Stimulated activated CD4-positive, alpha-beta T cell treated with anti-CD3 and anti-CD28 coated beads, Interleukin-1b, Interleukin-23, amount 100 ng/mL, for 4 hours (primary cell): ENCODE results near the gene CDSN.

Source experiments
- DNase-seq, 2 donors: peaks; one replicate each; pipeline ENCODE4 v3.0.0-alpha.2; 2020; ENCODE audit warnings: low read depth in 2 of 2

The CDSN gene

GRCh38 chr6:31116661-31117385 lies 3.4 kb downstream of the CDSN start:
- no peak for DNase-seq

- DNase-seq: no peak
Observed at GRCh38 chr6:31115941-31116560, 4.2 kb downstream of the CDSN start.

- no peak for DNase-seq
Observed at GRCh38 chr6:31114970-31115849, 5.0 kb downstream of the CDSN start.

- no peak for DNase-seq
Observed at GRCh38 chr6:31114541-31114878, 5.7 kb downstream of the CDSN start, which contains the start of gene PSORS1C1. PSORS1C1 (plus strand) TSS chr6:31114800; CDS start chr6:31129633, 14,833 bp downstream.

- no peak for DNase-seq
Observed at GRCh38 chr6:31113861-31114540, 6.2 kb downstream of the CDSN start.

- DNase-seq: no peak
Observed at GRCh38 chr6:31112478-31112877, 7.8 kb downstream of the CDSN start, which contains the start of gene C6orf15. C6orf15 (minus strand) TSS chr6:31112575; CDS start chr6:31112555, 20 bp downstream.

- DNase-seq: no peak
Observed at GRCh38 chr6:31111712-31112111, 8.5 kb downstream of the CDSN start.

- no peak for DNase-seq
Observed at GRCh38 chr6:31110825-31111582, 9.2 kb downstream of the CDSN start.

GRCh38 chr6:31107052-31107451 lies 13.2 kb downstream of the CDSN start:
- DNase-seq: no peak

- DNase-seq: no peak
Observed at GRCh38 chr6:31103136-31103535, 17.1 kb downstream of the CDSN start.

- no peak for DNase-seq
Observed at GRCh38 chr6:31098449-31098938, 21.8 kb downstream of the CDSN start.

- no peak for DNase-seq
Observed at GRCh38 chr6:31096656-31097055, 23.6 kb downstream of the CDSN start.

GRCh38 chr6:31096215-31096614 lies 24.0 kb downstream of the CDSN start:
- no peak for DNase-seq

GRCh38 chr6:31094389-31094881 lies 25.8 kb downstream of the CDSN start:
- DNase-seq: no peak

GRCh38 chr6:31092769-31093505 lies 27.3 kb downstream of the CDSN start:
- no peak for DNase-seq

GRCh38 chr6:31092238-31092637 lies 28.0 kb downstream of the CDSN start:
- no peak for DNase-seq

GRCh38 chr6:31091680-31092079 lies 28.6 kb downstream of the CDSN start:
- DNase-seq: no peak

- DNase-seq: no peak
Observed at GRCh38 chr6:31090973-31091364, 29.3 kb downstream of the CDSN start.

GRCh38 chr6:31090275-31090972 lies 29.8 kb downstream of the CDSN start:
- DNase-seq: no peak
